GM21528 (cell line): ENCODE data around the gene SUGCT.

Experiments used
- ATAC-seq: cut with Tn5 transposase; IDR thresholded peaks from one replicate; pipeline ENCODE4 v1.9.1; 2021; ENCODE audit warnings: mild to moderate bottlenecking, moderate library complexity; ENCODE audit not compliant: unreplicated experiment, low FRiP score

Gene SUGCT

GRCh38 chr7:40747856-40748255 is 613.1 kb downstream of the SUGCT start:
- ATAC-seq, result no peak

- ATAC-seq, result no peak
Measured at GRCh38 chr7:40749877-40750276, 615.1 kb downstream of the SUGCT start.

GRCh38 chr7:40753455-40753854 is 618.6 kb downstream of the SUGCT start:
- no peak for ATAC-seq

DNA sequence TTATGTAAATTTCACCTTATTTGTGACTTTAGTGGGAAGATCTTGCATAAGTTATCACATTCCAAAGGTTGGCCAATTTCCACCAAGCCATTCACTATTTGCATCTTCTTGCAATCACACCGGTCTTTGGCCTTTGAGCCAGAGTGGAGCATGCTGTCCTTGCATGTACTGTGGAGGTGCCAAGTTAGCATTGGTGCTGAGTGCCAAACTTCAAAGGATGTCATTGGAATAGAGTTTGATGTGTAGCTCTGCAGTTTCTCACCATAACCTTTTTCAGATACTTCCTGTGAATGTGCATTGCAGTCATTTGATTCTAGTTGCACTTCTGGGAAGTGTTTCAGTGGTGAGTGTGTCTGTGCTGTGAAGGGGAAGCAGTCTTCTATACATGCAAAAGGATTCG is 620.6 kb downstream of the SUGCT start:
- no peak for ATAC-seq

DNA sequence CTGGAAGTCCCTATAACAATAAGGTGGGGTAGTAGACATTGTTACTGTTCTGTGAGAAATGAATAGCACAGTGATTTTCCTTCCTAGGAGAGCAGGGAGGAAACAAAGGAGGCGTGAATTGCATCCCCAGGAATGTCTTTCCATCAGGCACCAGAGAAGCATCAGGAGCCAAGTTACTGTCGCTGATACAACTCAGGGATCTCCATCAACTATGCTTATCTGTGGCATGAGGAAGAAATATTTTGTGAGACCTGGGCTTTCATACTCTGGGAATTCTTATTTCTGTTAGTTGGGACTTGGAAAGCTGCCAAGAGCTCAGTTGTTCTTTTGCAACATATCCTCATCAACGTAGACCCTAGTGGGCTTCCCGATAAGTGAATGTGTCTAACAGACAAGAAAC is 622.3 kb downstream of the SUGCT start:
- no peak for ATAC-seq

DNA sequence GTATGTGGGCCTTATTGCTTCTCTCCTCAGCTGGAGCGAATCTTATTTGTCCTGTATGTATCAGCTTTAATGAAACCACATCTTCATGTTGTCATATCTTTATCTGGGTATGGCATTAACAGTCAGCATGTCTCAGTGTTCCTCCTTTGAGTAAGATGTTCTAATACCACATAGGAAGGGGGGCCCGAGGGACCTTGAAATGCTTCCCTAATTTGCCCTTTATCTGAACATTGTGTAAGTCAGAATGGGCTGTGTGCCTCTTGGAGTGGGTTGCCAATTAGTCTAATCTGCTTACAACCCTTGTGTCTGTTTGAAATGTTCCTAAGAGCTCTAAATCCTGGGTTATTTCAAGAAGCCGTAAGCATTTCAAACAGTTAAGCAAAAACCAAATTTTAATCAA is 623.8 kb downstream of the SUGCT start:
- no peak for ATAC-seq

DNA sequence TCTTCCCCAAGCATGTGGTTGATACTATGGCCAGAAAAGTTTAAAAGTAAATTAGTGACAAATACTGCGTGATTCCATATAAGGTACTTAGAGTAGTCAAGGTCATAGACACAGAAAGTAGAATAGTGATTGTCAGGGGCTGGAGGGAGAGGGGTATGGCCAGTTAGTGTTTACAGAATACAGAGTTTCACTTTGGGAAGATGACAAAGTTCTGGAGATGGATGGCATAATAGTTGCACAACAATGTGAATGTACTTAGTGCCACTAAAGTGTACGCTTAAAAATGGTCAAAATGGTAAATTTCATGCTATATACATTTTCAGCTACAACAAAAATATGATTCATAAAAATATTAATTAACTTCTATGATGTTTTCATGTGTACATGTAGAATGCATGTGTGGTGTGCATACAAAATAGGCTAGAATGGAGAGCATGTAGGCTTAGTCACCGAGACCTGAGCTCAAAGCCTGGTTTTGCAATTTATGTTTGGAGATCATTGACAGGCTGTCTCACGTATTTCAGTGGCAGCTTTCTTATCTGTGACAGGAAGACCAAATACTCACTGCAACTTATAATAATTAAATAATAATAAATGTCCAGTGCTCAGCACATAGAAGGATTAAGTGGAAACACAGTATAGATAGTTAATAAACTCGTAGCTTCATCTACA is 625.6 kb downstream of the SUGCT start:
- no peak for ATAC-seq

DNA sequence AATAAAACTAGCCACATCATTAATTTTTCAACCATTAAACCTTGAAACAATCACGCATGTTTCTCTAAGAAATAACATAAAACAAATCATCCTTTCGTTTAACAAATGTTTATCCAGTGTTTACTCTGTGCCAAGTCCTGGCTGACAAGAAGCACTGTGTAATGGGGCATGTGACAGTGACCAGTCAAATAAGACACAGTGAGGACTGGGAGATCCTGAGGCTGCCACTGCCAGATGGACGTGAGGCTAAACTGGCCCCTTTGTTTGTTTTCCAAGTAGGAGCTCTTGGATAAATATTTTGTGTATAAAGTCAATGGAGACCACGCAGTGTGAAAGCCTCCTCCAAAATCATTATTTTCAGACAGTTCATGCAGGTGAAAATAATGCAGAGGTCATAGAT is 626.2 kb downstream of the SUGCT start:
- no peak for ATAC-seq

- ATAC-seq, result no peak
Measured at GRCh38 chr7:40761762-40762560, 627.2 kb downstream of the SUGCT start.

GRCh38 chr7:40763319-40764287 is 628.8 kb downstream of the SUGCT start:
- no peak for ATAC-seq

DNA sequence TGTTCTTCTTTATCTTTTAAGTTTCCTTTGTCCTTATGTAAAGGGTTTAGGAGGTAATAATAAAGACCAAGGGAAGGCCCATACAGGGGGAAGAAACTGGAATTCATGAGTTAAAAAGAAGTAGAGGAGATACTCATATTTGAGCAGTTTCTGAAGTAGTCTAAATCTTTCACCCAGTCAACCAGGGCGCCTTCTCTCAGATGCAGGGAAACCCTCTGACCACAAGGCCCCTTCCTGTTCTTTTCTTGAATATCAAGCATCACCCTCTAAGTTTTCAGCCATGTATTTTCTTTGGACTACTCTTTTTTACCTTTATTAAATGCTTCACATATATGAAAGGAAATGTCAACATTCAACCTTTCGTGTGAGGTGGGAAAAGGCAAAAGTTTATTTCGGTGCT is 630.8 kb downstream of the SUGCT start:
- no peak for ATAC-seq

DNA sequence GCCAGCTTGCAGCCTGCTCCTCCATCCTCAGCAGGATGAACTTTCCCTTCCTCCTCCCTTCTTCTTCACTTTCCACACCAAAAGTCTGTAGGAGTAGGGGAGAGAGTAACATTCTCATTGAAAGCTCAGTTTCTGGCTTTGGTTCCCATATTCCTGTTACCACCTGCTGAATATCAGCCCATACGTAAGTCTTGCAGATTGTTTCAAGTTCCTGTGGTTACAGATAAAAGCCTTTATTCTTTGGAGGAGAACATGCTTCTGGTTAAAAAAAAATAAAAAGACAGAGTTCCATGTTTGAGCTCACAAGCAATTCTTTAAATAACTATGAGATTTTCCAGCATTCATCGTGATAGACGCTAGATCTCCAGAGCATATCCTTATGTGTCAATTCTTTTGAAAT is 637.3 kb downstream of the SUGCT start:
- ATAC-seq, result no peak

GRCh38 chr7:40773656-40774055 is 638.9 kb downstream of the SUGCT start:
- ATAC-seq, result no peak

DNA sequence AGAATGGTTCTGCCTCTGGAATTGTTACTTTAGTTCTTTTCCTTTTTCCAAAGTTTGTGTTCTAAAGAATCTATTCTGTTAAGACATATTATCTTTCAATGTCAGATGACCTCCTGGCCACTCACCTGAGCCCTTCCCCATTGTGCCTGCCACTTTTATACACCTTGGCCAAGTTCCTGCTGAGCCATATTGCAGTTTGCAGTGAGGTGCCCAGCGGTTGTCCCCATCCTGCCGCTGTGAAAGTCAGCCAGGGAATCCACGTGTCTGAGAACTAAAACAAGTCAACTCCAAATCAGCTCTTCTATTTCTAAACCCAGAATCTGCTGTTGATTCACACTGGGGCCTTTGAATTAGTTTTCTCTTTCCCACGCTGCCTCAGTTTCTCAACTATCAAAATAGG is 641.1 kb downstream of the SUGCT start:
- no peak for ATAC-seq

DNA sequence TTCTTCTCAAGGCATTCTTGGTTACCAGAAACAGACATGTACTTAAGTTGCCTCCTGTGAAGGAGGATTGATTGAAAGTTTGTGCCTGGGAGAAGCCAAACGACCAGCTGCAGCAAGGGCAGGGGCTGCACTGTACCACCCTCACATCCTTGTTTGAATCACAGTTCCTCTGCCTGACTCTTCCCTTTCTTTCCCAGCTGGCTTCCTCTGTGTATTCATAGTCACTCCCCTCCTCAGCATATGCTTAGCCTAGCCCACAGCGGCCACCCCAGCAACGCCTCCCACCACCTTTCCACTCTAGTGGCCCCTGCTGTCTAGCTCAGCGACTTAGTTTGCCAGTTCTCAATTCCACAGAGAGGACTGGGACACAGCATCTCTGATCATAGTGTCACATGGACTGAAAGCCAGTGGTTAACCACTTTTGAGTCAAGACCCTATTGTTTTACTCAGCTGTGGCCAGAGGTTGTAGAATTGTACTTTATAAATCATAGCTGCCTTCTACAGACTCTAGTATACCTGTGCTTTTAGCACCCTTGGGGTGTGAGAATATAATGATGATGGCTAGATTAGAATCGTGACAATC is 643.0 kb downstream of the SUGCT start:
- ATAC-seq, result no peak

DNA sequence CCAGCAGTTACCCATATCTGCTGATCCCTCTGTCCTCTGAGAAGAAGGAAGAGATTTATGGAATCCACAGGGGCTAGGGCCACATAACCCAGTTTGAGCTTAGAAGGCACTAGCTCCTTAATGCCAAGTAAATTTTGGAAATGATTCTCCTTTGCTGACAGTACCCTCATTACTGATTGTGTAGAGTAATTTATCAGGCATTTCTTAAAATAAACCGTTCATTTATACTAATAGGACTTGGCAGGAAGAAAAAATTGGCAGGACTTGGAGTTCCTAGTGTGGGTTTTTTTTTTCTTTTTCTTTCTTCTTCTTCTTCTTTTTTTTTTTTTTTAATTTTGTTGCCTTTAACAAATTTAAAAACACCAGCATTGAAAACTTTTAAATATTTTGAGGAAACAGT is 645.7 kb downstream of the SUGCT start:
- no peak for ATAC-seq

GRCh38 chr7:40782836-40783235 is 648.0 kb downstream of the SUGCT start:
- no peak for ATAC-seq

DNA sequence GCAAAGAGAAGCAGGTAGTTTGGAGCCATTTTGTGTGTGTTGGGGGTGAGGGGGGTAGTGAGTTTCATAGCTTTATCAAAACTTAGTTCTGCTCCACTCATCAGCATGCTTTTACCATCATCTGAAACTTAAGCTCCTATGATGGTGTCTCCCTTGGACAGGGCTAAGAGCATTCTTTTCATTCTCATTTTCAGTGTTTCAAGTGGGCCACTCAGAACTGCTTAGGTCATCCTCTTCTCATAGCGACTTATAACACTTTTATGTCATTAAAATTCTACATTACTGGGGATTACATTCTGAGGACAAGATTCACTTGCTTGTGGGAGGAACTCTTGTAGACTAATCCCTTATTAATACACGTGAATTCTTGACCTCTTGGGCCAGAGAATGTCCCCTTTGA is 649.4 kb downstream of the SUGCT start:
- ATAC-seq, result no peak

DNA sequence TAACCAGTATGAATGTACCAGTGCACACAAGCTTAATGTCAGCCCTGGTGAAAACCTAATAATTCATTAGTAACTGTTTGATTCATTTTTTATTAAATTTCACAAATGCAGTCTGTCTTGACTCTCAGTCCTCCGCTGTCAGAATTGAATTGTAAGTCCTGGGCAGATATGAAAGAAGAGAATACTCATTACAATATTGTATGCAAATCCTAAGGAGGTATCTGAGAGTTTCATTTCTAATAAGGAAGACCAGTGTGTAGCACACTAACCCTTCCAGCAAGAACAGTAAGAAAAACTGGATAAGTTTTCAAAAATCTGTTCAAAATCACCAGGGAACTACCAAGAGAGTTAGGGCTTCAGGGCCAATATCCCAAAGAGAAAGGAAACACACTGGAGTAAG is 652.1 kb downstream of the SUGCT start:
- ATAC-seq, result no peak

- ATAC-seq, result no peak
Measured at GRCh38 chr7:40793132-40793531, 658.3 kb downstream of the SUGCT start.

- ATAC-seq, result no peak
Measured at GRCh38 chr7:40795607-40796006, 660.8 kb downstream of the SUGCT start.
